D721Med (cell line): ENCODE measurements around the gene PRPF8.

Experiments used
- DNase-seq: peaks from one replicate; pipeline ENCODE4 v3.0.0; 2011; ENCODE audit warnings: low spot score; ENCODE audit not compliant: insufficient read length
- FAIRE-seq: peaks from 2 replicates; lab custom pipeline; 2011; peaks lifted over from hg19 to GRCh38; lab: Jason Lieb, UNC
- CTCF ChIP-seq: IDR thresholded peaks from 2 replicates; pipeline ENCODE4 v1.5.1; 2012; ENCODE audit warnings: mild to moderate bottlenecking, control low read depth; ENCODE audit not compliant: insufficient read depth; ENCODE audit errors: missing control alignments

The PRPF8 gene

GRCh38 chr17:1645207-1646171 is 39.2 kb downstream of the PRPF8 start, which contains the start of gene SCARF1:
Gene SCARF1, minus strand, starts transcription at chr17:1645732. Its CDS starts 35 bp downstream, at chr17:1645697.
- DNase-seq (no peak), FAIRE-seq (no peak)
- no peak for TF ChIP-seq CTCF

GRCh38 chr17:1644493-1645206 is 40.0 kb downstream of the PRPF8 start:
- FAIRE-seq (no peak), DNase-seq (no peak)
- no peak for TF ChIP-seq CTCF

GRCh38 chr17:1643999-1644492 is 40.6 kb downstream of the PRPF8 start:
- TF ChIP-seq CTCF, result no peak
- no peak for FAIRE-seq

GRCh38 chr17:1643293-1643998 is 41.2 kb downstream of the PRPF8 start:
- TF ChIP-seq CTCF, result no peak
- FAIRE-seq (no peak), DNase-seq (no peak)

More at GRCh38 chr17:1643999-1644492, 40.6 kb downstream of the PRPF8 start:
- DNase-seq, result no peak

GRCh38 chr17:1641065-1641403 is 43.6 kb downstream of the PRPF8 start:
- no peak for FAIRE-seq
- no peak for TF ChIP-seq CTCF
- DNase-seq, result no peak

GRCh38 chr17:1640329-1641064 is 44.2 kb downstream of the PRPF8 start:
- FAIRE-seq (no peak), DNase-seq (no peak)
- TF ChIP-seq CTCF, result no peak
